ENCODE results near the gene TRPC4AP.

TRPC4AP gene

GRCh38 chr20:34968042-34968775 lies 124.4 kb downstream of the TRPC4AP start:
- TF ChIP-seq CTCF (IDR thresholded peaks at IDR 0.05; ENCODE audit: low read depth, low read length, missing control alignments) = no peak

GRCh38 chr20:34967421-34967820 lies 125.2 kb downstream of the TRPC4AP start:
- no peak for DNase-seq (ENCODE audit: low read depth)
- in situ Hi-C loops (cut with HindIII; ENCODE audit: low sequenced_read_pairs) = no loop called here
- TF ChIP-seq CTCF (IDR thresholded peaks at IDR 0.05; ENCODE audit: low read depth, low read length, missing control alignments) = no peak
- no peak overlapping the region for H3K4me3 ChIP-seq (ENCODE audit: low read depth, low read length)

More at GRCh38 chr20:34968042-34968775, 124.4 kb downstream of the TRPC4AP start:
- in situ Hi-C loops (cut with HindIII; ENCODE audit: low sequenced_read_pairs) = no loop called here
- DNase-seq (ENCODE audit: low read depth) = no peak
- no peak overlapping the region for H3K4me3 ChIP-seq (ENCODE audit: low read depth, low read length)

- in situ Hi-C loops (cut with HindIII; ENCODE audit: low sequenced_read_pairs) = no loop called here
- DNase-seq (ENCODE audit: low read depth) = no peak
- TF ChIP-seq CTCF (IDR thresholded peaks at IDR 0.05; ENCODE audit: low read depth, low read length, missing control alignments) = no peak
- H3K4me3 ChIP-seq (ENCODE audit: low read depth, low read length) = no peak overlapping the region
These were observed 127.6 kb downstream of the TRPC4AP start for GRCh38 chr20:34965051-34965450.

- no peak overlapping the region for H3K4me3 ChIP-seq (ENCODE audit: low read depth, low read length)
- in situ Hi-C loops (cut with HindIII; ENCODE audit: low sequenced_read_pairs) = no loop called here
- no peak for TF ChIP-seq CTCF (IDR thresholded peaks at IDR 0.05; ENCODE audit: low read depth, low read length, missing control alignments)
- DNase-seq (ENCODE audit: low read depth) = no peak
These were observed 128.1 kb downstream of the TRPC4AP start for GRCh38 chr20:34964486-34964885.

GRCh38 chr20:34956751-34957472 lies 135.7 kb downstream of the TRPC4AP start:
- TF ChIP-seq CTCF (IDR thresholded peaks at IDR 0.05; ENCODE audit: low read depth, low read length, missing control alignments) = no peak
- H3K4me3 ChIP-seq (ENCODE audit: low read depth, low read length) = no peak overlapping the region
- in situ Hi-C loops (cut with HindIII; ENCODE audit: low sequenced_read_pairs) = no loop called here
- DNase-seq (ENCODE audit: low read depth) = no peak

- DNase-seq (ENCODE audit: low read depth) = no peak
- peak overlapping the region; percentile 62 for H3K4me3 ChIP-seq (ENCODE audit: low read depth, low read length)
- in situ Hi-C loops (cut with HindIII; ENCODE audit: low sequenced_read_pairs) = no loop called here
- TF ChIP-seq CTCF (IDR thresholded peaks at IDR 0.05; ENCODE audit: low read depth, low read length, missing control alignments) = no peak
These were observed 136.6 kb downstream of the TRPC4AP start for GRCh38 chr20:34956041-34956458.

All from astrocyte of the cerebellum (primary cell).